HG02763 (cell line): ENCODE measurements around the gene PIK3C3.

ENCODE experiments used
- ATAC-seq: cut with Tn5 transposase; IDR thresholded peaks from one replicate; pipeline ENCODE4 v1.9.1; 2021; ENCODE audit warnings: mild to moderate bottlenecking, moderate library complexity; ENCODE audit not compliant: unreplicated experiment

PIK3C3 gene

DNA sequence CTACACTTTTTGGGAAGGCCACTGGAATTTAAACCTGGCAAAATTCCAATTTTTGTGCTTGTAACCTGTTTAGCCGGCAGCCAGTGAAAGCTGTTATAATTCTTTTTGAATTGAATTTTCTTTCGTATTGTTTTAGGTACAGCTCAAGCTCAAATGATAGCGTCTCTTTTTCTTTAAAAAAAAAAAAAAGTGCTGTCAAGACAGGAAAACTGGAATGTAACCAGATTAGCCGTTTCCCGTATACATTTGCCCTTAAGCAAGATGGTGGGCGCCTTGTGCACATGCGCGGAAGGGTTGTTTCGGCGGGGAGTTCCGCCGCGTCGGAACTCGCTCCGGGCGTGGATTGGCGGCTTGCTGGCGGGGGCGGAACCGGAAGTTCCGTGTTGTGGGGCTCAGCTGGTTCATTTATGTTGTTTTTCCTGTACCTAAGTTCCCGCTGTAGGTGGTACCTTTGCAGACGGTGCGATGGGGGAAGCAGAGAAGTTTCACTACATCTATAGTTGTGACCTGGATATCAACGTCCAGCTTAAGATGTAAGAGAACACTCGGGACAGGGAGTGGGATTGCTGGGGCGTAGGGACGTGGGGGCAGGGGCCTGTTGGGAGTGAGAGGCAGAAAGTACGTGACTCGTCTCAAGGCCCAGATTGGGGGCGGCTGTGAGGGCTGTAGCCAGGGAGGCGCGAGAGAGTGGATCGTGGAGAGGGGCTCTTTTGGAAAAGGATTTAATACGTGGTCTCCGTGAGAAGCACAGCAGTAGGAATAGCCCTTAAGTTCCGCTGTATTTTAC lies at the start of gene PIK3C3:
PIK3C3 (plus strand) TSS at position 408 of the 787 bp plus-strand sequence; CDS start at position 466, 58 bp downstream.
- peak; percentile 99 for ATAC-seq

GRCh38 chr18:41905786-41906527 lies 49.1 kb upstream of the PIK3C3 start:
- no peak for ATAC-seq

DNA sequence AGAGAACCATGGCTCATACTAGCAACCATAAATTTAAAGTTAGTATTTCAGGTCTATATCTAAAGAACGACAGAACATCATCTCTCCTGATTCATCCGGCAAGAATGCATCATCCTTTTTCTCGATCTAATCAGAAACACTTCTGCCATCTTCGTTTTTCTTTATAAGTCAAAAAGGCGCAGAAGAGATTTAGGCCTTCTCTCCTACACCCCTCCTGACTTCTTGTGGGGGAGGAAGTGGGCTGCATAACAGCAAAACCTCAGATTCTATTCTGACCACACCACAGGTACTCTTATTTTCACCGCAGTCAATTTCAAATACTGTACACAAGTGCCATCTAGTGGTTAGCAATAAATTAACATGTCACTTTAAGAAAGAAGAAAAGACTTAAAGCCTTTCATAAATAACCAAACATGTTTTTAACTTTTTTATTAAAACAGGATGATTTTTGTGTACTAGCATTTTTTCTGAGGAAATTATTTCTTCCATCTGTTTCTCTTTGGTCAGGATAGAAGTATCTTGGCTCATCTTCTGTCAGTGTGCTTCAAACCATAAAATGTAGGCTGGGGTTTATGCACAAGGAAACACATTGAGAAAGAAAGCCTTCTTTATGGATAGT lies 48.4 kb upstream of the PIK3C3 start:
- ATAC-seq = peak; percentile 78

DNA sequence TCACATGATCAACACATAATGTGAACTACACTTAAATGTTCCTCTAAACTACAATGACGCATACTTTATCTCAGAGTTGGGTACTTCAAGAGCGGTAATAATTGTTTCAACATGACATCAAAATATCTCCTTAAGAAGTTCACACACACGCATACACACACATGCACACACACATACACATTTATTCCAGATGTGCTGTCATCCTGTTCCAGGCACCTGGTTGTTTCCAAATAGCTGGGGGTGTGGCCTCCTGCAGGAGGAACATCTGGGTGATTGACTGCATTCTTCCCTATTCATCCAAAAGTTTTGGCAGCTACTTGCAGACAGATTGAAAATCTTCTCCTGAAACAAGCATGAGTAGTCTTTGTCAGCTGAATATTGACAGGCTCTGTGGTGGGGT lies 37.9 kb upstream of the PIK3C3 start:
- ATAC-seq = no peak

DNA sequence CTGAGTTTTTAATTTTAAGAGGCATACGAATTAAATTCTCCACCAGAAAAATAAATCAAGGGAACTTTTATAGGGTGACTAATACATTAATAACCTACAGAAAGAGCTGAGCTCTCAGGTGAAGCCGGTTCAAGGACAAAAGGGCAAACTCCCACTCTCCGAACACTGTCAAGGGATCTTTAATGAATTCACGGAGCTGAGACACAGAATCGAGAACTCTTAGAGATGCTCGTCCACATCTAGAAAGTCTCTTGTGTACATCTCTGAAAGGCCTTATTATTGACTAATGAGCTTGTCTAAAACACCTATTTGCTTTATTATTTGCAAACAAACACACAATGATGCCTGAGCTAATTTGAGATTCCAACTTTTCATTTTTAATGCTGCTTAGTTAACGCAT lies 33.3 kb upstream of the PIK3C3 start:
- ATAC-seq = no peak

GRCh38 chr18:41922176-41922575 lies 32.9 kb upstream of the PIK3C3 start:
- ATAC-seq = no peak

GRCh38 chr18:41922841-41923240 lies 32.2 kb upstream of the PIK3C3 start:
- no peak for ATAC-seq

GRCh38 chr18:41923446-41923845 lies 31.6 kb upstream of the PIK3C3 start:
- no peak for ATAC-seq

DNA sequence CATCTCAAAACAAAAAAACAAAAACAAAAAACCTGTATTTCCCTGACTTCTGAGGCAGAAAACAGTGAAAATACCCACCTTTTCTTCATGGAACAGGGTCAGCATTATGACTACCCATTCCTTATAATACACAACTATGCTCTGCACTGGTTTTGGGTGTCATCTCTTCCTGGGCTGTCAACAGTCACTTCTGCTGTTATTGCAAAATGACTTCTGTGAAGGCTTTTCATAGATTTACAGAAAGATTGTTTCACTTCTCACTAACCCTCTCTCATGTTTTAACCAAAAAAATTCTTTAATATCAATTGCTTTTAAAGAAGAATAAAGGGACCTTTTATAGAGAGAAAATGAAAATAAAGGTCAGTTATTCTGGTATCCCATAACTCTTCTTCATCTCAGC lies 26.5 kb upstream of the PIK3C3 start:
- ATAC-seq = no peak

- no peak for ATAC-seq
These were observed 22.1 kb upstream of the PIK3C3 start for GRCh38 chr18:41932899-41933298.

DNA sequence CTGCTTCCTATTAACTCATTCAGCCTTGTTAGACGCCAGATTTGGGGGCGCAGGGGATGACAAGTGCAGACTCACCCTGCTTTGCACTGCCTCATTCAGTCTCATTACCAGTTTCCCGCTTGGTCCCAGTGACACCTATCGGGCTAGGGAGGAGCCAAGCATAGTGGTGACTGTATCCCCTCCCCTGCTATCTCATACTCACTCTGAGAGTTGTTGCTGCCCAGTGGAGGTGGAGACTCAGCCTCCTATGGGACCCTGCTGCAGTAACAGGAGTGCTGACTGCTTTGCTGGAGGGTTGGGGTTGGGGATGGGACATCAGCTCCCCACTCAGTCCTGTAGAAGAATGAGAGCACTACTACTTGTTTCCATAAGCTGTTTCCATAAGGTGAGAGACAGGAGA lies 21.3 kb upstream of the PIK3C3 start:
- no peak for ATAC-seq

GRCh38 chr18:41936471-41937134 lies 18.4 kb upstream of the PIK3C3 start:
- no peak for ATAC-seq

- ATAC-seq = no peak
These were observed 16.6 kb upstream of the PIK3C3 start for GRCh38 chr18:41938445-41938844.

- no peak for ATAC-seq
These were observed 15.7 kb upstream of the PIK3C3 start for GRCh38 chr18:41939326-41939725.

GRCh38 chr18:41940506-41941215 lies 14.4 kb upstream of the PIK3C3 start:
- no peak for ATAC-seq

DNA sequence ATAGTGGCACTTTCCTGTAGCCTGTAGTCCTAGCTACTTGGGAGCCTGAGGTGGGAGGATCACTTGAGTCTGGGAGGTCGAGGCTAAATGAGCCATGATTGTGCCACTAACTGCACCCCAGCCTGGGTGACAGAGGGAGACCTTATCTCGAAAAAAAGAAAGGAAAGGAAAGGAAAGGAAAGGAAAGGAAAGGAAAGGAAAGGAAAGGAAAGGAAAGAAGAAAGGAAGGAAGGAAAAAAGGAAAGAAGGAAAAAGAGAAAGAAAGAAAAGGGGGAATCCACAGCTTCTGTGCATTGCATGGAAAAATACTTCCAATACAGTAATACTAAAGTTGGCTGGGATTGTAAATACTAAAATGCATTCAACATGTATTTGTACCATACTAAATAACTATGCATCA lies 12.8 kb upstream of the PIK3C3 start:
- no peak for ATAC-seq

- no peak for ATAC-seq
These were observed 6.4 kb upstream of the PIK3C3 start for GRCh38 chr18:41948544-41949110.

DNA sequence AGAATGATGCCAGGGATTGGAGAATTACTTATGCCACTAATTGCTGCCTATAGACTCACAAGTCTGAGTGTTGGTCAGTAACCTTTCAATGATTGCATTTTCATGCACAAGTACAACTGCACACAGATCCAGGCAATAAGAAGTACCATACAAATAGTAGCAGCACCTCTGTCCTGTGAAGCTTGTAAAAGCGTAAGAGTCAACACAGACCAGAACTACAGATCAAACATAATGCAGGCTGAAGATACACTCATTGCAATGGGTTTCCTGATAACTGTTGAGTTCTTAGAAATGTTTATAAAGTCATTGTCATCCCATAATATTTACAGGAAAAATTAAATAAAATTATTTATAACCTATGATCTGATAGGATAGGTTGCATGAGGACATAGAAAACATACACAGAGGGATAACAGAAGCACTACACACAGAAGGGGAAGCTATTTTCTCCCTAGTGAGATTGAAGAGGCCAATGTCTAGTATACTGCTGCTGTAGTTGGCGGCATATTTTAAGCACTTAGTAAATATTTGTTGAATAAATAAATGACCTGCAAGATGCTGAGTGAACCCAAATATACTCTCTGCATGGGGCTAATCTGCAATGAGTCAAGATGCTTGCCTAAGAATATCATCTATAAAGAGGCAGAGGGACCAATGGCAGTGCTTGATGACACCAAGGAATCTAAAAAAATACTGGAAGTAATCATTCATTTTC lies 5.7 kb upstream of the PIK3C3 start:
- ATAC-seq = no peak

DNA sequence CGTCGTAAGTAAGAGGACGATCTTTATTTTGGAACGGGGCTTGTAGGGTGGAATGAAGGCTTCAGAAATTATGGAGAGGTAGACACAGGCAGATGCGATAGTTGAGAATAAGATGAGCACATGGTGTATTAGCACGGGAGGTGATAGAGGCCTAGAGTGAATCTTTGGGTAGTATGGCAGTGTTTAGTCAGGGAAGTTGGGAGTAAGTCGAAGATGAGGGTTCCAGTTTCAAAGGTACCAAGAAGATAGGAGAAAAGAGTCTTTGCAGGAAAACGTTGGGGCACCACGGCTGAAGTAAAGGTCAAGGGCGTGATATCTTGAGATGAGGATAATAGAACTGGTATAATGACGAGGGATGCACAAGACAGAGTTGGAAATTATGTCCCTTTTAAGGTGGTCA lies 654 bp downstream of the PIK3C3 start:
- ATAC-seq = no peak

- ATAC-seq = no peak
These were observed 4.0 kb downstream of the PIK3C3 start for GRCh38 chr18:41959045-41959444.
